ENCODE results near the gene SLC8A1. TPM values are rescaled to one million over a fixed set of nuclear protein-coding genes. Genes with fewer than 3 reads are reported as not detected.

The SLC8A1 gene
- total and polyA plus RNA-seq, 8 donors = 5.4 to 39.7 (median 6.6) TPM

DNA sequence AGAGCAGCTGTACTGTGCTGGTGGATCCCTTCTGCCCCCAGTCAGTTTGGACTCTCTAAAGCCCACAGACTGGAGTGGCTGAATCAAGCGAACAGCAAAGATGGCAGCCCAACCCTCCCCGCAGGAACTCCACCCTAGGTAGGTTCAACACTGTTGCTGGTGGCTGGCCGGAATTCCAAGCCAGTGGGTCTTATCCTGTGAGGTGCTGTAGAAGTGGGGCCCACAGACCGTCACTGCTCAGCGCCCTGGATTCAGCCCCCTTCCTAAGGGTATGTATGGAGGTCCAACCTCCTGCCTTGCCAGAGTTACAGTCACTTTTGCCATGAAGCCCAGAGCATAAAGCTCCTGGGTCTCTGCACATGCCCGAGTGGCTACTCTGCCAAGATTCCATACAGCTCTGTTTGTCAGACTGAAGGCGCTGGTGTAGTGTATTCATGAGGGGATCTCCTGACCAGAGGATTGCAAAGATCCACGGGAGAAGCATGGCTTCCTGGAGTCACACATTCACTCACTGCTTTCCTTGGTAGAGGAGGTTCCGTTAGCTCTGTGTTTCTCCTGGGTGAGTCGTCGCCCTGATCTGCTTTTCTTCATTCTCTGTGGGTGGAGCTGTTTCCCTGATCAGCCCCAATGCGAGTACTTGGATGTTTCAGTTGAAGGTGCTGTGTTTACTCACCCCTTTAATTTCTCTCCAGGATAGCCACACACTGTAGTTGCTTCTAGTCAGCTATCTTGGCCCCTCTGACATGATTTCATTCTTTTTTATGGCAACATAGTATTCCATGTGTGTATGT is 379.3 kb downstream of the SLC8A1 start:
- ATAC-seq = no peak
- DNase-seq = peak in 1 of 4 donors; percentile 51
- no peaks in the 10 kb centered on the region for H3K36me3 ChIP-seq
- H3K4me1 ChIP-seq = no peaks in the 10 kb centered on the region
- no peaks in the 10 kb centered on the region for H3K27me3 ChIP-seq
- intact Hi-C loops (cut with DNase I) = no loop called here
- H3K27ac ChIP-seq = no peak overlapping the region
- peaks cover 0 to 10% of the 10 kb centered on the region in 2 donors for H3K9me3 ChIP-seq
- TF ChIP-seq, protein P1, sequence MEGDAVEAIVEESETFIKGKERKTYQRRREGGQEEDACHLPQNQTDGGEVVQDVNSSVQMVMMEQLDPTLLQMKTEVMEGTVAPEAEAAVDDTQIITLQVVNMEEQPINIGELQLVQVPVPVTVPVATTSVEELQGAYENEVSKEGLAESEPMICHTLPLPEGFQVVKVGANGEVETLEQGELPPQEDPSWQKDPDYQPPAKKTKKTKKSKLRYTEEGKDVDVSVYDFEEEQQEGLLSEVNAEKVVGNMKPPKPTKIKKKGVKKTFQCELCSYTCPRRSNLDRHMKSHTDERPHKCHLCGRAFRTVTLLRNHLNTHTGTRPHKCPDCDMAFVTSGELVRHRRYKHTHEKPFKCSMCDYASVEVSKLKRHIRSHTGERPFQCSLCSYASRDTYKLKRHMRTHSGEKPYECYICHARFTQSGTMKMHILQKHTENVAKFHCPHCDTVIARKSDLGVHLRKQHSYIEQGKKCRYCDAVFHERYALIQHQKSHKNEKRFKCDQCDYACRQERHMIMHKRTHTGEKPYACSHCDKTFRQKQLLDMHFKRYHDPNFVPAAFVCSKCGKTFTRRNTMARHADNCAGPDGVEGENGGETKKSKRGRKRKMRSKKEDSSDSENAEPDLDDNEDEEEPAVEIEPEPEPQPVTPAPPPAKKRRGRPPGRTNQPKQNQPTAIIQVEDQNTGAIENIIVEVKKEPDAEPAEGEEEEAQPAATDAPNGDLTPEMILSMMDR (IDR thresholded peaks at IDR 0.05) = no peak
- H3K4me3 ChIP-seq = no peak overlapping the region

DNA sequence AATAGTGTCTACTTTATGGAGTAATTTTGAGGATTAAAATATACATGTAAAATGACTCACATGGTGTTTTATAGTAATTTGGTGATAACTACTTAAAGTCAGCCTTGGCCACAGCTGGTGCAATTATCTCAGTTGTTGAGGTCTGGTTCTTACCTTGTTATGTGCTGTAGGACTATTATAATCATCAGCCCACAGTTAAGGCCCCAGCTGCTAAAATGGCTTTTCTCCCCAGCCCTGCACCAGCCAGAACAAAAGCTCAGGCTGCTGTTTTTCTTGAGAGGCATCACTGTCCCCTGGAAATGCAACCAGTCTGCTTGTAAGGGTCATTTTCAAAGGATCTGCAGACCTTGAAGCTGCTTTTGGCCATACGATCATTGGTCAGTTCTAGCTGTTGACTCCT is 389.5 kb downstream of the SLC8A1 start:
- Histone ChIP-seq H3K27ac (no peak overlapping the region), H3K36me3 (no peaks in the 10 kb centered on the region), H3K27me3 (no peaks in the 10 kb centered on the region), H3K9me3 (peaks cover 0 to 23% of the 10 kb centered on the region in 2 donors), H3K4me1 (no peaks in the 10 kb centered on the region), H3K4me3 (no peak overlapping the region)
- intact Hi-C loops (cut with DNase I) = no loop called here
- no peak for DNase-seq
- TF ChIP-seq, protein P1 (IDR thresholded peaks at IDR 0.05) = no peak
- ATAC-seq = no peak

DNA sequence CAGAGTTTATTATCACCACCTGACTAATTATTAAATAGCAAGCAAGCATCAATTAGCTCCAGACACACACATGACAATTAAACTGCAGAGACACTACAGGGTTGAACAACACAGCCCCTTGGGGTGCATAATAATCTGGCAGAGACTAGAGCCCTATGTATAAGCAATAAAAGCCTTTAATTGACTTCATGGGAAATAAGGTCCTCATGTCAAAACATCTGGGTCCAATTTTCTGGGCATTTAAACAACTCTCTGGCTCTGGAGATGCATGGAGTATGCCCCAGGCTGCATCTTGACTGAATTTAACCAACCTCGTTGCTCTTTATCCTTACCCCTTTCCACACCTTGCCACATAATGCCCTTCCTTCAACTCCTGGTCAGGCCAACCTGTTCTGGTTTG is 402.1 kb downstream of the SLC8A1 start:
- intact Hi-C loops (cut with DNase I) = no loop called here
- Histone ChIP-seq H3K4me3 (no peak overlapping the region), H3K36me3 (no peaks in the 10 kb centered on the region), H3K27ac (no peak overlapping the region), H3K9me3 (no peaks in the 10 kb centered on the region), H3K4me1 (no peaks in the 10 kb centered on the region), H3K27me3 (no peaks in the 10 kb centered on the region)
- DNase-seq (no peak), ATAC-seq (no peak)
- TF ChIP-seq, protein P1 (IDR thresholded peaks at IDR 0.05) = no peak

DNA sequence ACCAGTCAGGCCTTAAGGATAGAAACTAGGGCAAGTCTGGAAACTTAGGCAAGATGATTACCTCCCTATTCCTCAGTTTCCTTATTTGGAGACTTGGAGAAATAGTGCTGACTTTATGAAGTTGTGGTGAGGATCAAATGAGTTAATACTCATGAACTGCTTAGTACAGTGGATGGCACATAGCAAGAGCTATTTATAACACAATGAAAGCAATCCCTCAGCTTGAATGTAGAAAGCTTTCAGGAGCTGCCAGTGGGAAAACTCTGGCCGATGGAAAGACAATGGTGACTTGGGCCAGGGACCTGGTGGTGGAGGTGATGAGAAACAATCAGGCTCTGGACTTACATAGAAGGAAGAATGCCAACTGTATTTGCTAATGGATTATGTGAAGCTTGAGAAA is 403.4 kb downstream of the SLC8A1 start:
- Histone ChIP-seq H3K9me3 (no peaks in the 10 kb centered on the region), H3K27me3 (no peaks in the 10 kb centered on the region), H3K36me3 (no peaks in the 10 kb centered on the region), H3K4me3 (no peak overlapping the region), H3K4me1 (no peaks in the 10 kb centered on the region), H3K27ac (no peak overlapping the region)
- TF ChIP-seq, protein P1 (IDR thresholded peaks at IDR 0.05) = no peak
- intact Hi-C loops (cut with DNase I) = no loop called here
- ATAC-seq = no peak
- no peak for DNase-seq

DNA sequence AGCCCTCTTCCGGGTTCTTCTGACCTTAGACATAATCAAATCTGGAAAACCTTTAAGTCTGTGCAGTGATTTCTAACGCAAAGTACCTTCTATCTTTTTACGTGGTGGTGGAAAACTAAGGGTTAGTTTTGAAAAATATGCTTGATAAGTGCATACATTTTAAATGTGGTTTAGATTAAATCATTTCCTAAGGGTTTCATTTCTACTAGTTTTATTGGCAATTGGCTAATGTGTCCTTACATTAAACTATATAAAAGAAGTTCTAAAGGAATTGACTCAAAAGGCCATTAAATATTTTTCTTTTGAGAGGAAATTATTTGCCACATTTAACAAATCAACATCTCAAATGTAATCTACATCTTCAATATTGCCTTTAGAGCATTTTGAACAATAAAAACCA is 404.5 kb downstream of the SLC8A1 start:
- DNase-seq = no peak
- Histone ChIP-seq H3K27me3 (no peaks in the 10 kb centered on the region), H3K36me3 (no peaks in the 10 kb centered on the region), H3K4me3 (no peak overlapping the region), H3K9me3 (no peaks in the 10 kb centered on the region), H3K4me1 (peaks cover 0 to 3% of the 10 kb centered on the region in 2 donors), H3K27ac (no peak overlapping the region)
- ATAC-seq = no peak
- intact Hi-C loops (cut with DNase I) = no loop called here
- TF ChIP-seq, protein P1 (IDR thresholded peaks at IDR 0.05) = no peak

Data from left lung (tissue), 10 donors.